Nephron (organoid): ENCODE results near the gene PSMA5.

Source experiments
- H3K27ac Mint-ChIP-seq, 3 experiments: 2 replicates each; pipeline ENCODE4 v1.8.0; 2020; ENCODE audit warnings: mixed read lengths in 3 of 3, mild to moderate bottlenecking in 2 of 3, moderate library complexity in 1 of 3
- H3K27me3 Mint-ChIP-seq: 2 replicates; pipeline ENCODE4 v1.8.0; 2021; ENCODE audit warnings: low read depth, mild to moderate bottlenecking, moderate library complexity, mixed read lengths
- H3K36me3 Mint-ChIP-seq: 2 replicates; pipeline ENCODE4 v1.8.0; 2020; ENCODE audit warnings: low read depth, mixed read lengths
- H3K4me1 Mint-ChIP-seq: 2 replicates; pipeline ENCODE4 v1.8.0; 2020; ENCODE audit warnings: mixed read lengths
- H3K4me3 Mint-ChIP-seq, 3 experiments: 2 replicates each; pipeline ENCODE4 v1.8.0; 2020; ENCODE audit warnings: mild to moderate bottlenecking in 3 of 3, mixed read lengths in 3 of 3, moderate library complexity in 2 of 3
- H3K9me3 Mint-ChIP-seq: 2 replicates; pipeline ENCODE4 v1.8.0; 2020; ENCODE audit warnings: mixed read lengths
- CTCF ChIP-seq, 3 experiments: fragments of 200-600 bp; sonication (generic); IDR thresholded peaks; one replicate each; pipeline ENCODE4 v1.5.0; 2021; ENCODE audit warnings: antibody characterized with exemption in 3 of 3; ENCODE audit not compliant: unreplicated experiment in 3 of 3

Gene PSMA5

GRCh38 chr1:109441069-109441468 lies 14.8 kb upstream of the PSMA5 start:
- H3K36me3 Mint-ChIP-seq, result no peaks in the 10 kb centered on the region
- H3K27me3 Mint-ChIP-seq, result peaks cover 5% of the 10 kb centered on the region
- no peaks in the 10 kb centered on the region for H3K4me1 Mint-ChIP-seq
- H3K4me3 Mint-ChIP-seq, result no peak overlapping the region
- no peaks in the 10 kb centered on the region for H3K9me3 Mint-ChIP-seq
- TF ChIP-seq CTCF (IDR thresholded peaks at IDR 0.05; ENCODE audit: unreplicated experiment in 3 of 3), result no peak
- H3K27ac Mint-ChIP-seq, result no peak overlapping the region

DNA sequence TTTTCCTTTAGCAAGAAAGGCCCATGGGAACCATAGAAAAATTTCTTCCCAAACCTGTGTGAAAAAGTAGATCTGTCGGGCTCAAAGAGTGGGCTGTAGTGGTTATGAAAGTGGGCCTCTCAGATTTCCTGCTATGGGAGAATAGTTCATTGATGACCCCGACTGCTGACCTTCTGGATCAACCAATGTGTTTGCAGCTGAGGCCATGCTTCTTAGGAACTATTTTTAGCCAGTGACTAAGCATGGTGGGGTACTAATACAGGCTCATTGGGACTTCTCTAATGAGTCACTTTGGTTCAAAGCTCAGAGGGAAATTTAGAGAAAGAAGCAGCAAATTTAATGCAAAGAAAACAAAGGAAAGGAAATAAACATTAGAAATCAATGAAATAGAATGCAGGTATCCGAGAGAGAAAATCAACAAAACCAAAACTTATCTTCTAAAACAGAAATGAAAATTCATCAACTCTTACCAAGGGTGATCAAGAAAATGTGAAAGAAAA lies 12.6 kb upstream of the PSMA5 start:
- no peak overlapping the region for H3K4me3 Mint-ChIP-seq
- H3K4me1 Mint-ChIP-seq, result no peaks in the 10 kb centered on the region
- no peak for TF ChIP-seq CTCF (IDR thresholded peaks at IDR 0.05; ENCODE audit: unreplicated experiment in 3 of 3)
- H3K27ac Mint-ChIP-seq, result no peak overlapping the region
- H3K27me3 Mint-ChIP-seq, result no peaks in the 10 kb centered on the region
- H3K36me3 Mint-ChIP-seq, result no peaks in the 10 kb centered on the region
- peaks cover 6% of the 10 kb centered on the region for H3K9me3 Mint-ChIP-seq

DNA sequence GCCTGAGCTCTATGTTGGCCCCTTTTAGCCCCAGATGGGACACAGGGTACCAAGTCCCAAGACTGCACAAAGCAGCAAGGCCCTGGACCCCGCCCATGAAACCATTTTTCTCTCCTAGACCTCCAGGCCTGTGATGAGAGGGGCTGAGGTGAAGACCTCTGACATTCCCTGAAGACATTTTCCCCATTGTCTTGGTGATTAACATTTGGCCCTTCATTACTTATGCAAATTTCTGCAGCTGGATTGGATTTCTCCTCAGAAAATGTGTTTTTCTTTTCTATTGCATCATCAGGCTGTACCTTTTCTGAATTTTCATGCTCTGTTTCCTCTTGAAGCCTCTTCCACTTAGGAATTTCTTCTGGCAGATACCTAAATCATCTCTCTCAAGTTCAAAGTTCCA lies 8.2 kb upstream of the PSMA5 start:
- no peak for TF ChIP-seq CTCF (IDR thresholded peaks at IDR 0.05; ENCODE audit: unreplicated experiment in 3 of 3)
- H3K9me3 Mint-ChIP-seq, result peaks cover 8% of the 10 kb centered on the region
- no peaks in the 10 kb centered on the region for H3K4me1 Mint-ChIP-seq
- no peak overlapping the region for H3K4me3 Mint-ChIP-seq
- no peak overlapping the region for H3K27ac Mint-ChIP-seq
- H3K27me3 Mint-ChIP-seq, result no peaks in the 10 kb centered on the region
- H3K36me3 Mint-ChIP-seq, result no peaks in the 10 kb centered on the region

- Mint-ChIP-seq H3K27me3 (no peaks in the 10 kb centered on the region), H3K36me3 (no peaks in the 10 kb centered on the region)
Observed at GRCh38 chr1:109433322-109433721, 7.1 kb upstream of the PSMA5 start.

GRCh38 chr1:109432336-109432735 lies 6.1 kb upstream of the PSMA5 start:
- H3K4me1 Mint-ChIP-seq, result peaks cover 4% of the 10 kb centered on the region
- TF ChIP-seq CTCF (IDR thresholded peaks at IDR 0.05; ENCODE audit: unreplicated experiment in 3 of 3), result no peak
- H3K9me3 Mint-ChIP-seq, result peaks cover 8% of the 10 kb centered on the region
- no peak overlapping the region for H3K27ac Mint-ChIP-seq
- no peaks in the 10 kb centered on the region for H3K27me3 Mint-ChIP-seq
- H3K4me3 Mint-ChIP-seq, result no peak overlapping the region
- no peaks in the 10 kb centered on the region for H3K36me3 Mint-ChIP-seq

More at GRCh38 chr1:109433322-109433721, 7.1 kb upstream of the PSMA5 start:
- Mint-ChIP-seq H3K4me1 (no peaks in the 10 kb centered on the region), H3K27ac (no peak overlapping the region), H3K9me3 (peaks cover 8% of the 10 kb centered on the region), H3K4me3 (no peak overlapping the region)
- TF ChIP-seq CTCF (IDR thresholded peaks at IDR 0.05; ENCODE audit: unreplicated experiment in 3 of 3), result no peak

- peak overlapping the region; percentile 97 to 99 (median 99) for H3K4me3 Mint-ChIP-seq
- no peak for TF ChIP-seq CTCF (IDR thresholded peaks at IDR 0.05; ENCODE audit: unreplicated experiment in 3 of 3)
- peak overlapping the region; percentile 59 to 97 (median 87) for H3K27ac Mint-ChIP-seq
- H3K27me3 Mint-ChIP-seq, result no peaks in the 10 kb centered on the region
- H3K9me3 Mint-ChIP-seq, result no peaks in the 10 kb centered on the region
- peaks cover 10% of the 10 kb centered on the region for H3K36me3 Mint-ChIP-seq
- H3K4me1 Mint-ChIP-seq, result peaks cover 28% of the 10 kb centered on the region
Observed at GRCh38 chr1:109427171-109427467, 871 bp upstream of the PSMA5 start.
